NCI-H510A (cell line): ENCODE measurements around the gene OCA2.
"Not testable (repeated sequence)": the region's sequence is repeated elsewhere in the genome, so short reads cannot be mapped to it uniquely, and the experiment has no call there.

Experiments used
- DNase-seq: peaks from one replicate; lab custom pipeline; 2025; lab: John Stamatoyannopoulos, UW

OCA2 gene

DNA sequence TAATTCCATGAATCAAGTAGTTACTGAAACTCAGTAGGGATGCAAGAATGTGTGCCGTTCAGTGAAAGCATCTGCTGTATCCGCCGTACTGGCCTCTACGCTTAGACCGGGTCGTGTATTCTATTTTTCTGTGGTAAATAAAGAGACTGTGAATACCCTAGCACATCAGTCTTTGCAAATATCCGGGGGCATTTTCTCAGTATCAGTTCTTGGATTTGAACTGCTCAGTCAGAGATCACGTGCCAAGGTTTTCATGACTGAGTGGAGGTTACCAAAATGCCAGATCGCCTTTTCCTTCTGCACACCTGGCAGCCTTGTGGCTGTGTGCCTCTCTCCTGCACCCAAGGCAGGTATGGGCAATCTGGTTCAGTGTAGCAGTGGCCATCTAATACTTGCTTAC is 377.0 kb downstream of the OCA2 start:
- no peak for DNase-seq

DNA sequence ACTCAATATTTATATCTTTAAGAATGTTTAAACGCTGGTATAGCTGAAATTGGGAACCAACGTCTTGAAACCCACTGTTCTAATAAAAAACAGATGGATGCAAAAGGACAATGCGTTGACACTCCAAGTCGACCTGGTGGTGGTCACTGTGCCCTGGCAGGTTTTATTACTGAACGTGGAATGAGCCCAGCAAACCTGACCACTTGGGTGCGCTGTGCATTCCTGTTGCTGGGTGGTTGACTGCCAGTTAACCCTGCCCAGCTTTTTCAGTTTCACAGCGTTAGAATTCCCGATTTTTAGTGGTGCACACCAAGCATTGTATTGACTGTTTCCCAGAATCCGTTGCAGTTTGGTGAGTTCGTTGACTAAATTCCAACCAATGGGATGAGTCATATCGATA is 384.4 kb downstream of the OCA2 start:
- no peak for DNase-seq

DNA sequence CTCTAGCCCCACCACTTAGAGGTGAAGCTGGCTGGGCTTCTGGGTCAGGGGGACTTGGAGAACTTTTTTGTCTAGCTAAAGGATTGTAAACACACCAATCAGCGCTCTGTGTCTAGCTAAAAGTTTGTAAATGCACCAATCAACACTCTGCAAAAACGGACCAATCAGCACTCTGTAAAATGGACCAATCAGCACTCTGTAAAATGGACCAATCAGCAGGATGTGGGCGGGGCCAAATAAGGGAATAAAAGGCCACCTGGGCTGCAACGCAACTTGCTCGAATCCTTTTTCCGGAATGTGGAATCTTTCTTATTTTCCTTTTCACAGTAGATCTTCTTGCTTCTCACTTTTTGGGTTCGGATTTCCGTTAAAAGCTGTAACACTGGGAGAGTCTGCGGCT is 385.3 kb downstream of the OCA2 start:
- DNase-seq = not testable (repeated sequence)

DNA sequence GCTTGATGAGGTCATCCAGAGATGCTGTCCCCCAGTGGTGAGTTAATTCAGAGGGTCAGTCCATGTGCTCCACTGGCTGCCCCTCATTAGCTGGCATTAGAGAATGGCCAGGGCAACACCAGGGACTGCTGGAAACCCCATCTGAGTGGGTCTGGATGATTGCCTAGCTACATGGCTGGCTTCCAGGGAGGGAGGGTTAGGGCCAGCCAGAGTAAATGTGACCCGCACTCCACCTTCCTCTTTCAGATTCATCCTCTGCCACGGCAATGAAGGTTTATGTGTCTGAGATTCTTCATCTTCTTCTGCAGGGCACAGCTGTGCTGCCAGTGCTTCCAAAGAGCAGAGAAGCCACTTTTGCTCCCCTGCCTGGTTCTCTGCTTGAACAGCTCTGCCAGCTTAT is 391.9 kb downstream of the OCA2 start:
- no peak for DNase-seq

DNA sequence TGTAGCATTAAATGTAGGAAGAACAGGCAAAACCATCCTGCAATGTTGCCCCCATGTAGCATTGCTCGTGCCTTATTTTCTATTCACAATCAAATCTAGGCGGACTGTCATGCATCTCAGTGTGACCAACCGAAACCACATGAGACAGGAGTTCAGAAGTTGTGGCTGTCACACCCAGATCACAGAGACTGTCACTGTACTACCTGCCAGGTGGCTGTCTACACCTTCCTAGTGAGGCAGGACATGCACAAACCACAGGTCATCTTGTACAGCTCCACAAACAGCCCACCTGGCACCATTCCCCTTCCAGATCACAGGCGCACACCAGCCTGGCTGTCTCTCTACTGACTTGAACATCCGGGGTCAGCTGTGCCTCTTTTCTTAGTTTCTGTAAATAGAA is 392.8 kb downstream of the OCA2 start:
- no peak for DNase-seq

DNA sequence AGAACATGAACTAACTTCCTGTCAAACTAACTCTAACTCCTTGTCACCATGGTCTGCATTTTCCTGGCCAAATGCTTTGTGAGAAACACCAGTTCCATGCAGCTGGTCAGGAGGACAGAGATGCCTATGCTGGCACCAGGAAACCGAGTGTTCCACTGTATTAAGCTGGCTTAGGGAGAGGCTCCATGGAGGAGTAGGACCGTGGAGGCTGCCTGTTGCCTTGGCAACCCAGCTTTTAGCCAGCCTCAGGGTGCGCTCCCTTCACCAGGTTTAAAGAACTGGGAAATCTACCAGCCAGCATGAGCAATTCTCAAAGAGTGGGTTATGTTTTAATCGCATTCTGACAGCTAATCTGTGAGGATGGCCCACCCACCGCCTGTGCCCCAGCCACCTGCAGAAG is 394.1 kb downstream of the OCA2 start:
- no peak for DNase-seq
